ENCODE measurements around the gene OBP2B. TPM values are rescaled to one million over a fixed set of nuclear protein-coding genes. Genes with fewer than 3 reads are reported as not detected.

Gene OBP2B
- polyA plus RNA-seq, 2 of the 4 experiments (the other 2 are of a cell fraction), result not detected

DNA sequence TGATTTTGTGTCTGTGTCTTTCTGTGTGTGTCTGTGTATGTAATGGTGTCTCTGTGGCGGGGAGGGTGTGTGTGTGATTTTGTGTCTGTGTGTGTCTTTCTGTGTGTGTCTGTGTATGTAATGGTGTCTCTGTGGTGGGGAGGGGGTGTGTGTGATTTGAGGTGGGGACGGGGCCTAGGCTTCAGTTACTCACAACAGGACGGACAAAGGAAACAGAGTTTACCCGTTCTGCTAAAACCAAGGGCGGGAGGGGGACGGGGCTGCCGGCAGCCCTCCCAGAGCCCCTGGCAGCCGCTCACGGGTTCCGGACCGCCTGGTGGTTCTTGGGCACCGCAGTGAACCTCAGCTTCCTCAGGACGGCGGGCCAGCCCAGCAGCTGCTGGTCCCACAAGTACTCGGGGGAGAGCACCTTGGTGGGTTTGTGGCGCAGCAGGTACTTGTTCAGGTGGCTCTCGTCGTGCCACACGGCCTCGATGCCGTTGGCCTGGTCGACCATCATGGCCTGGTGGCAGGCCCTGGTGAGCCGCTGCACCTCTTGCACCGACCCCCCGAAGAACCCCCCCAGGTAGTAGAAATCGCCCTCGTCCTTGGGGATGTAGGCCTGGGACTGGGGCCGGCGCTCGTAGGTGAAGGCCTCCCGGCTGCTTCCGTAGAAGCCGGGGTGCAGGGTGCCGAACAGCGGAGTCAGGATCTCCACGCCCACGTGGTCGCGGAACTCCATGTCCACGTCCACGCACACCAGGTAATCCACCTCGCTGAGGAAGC is 46.5 kb upstream of the OBP2B start:
- TF ChIP-seq NR3C1 (IDR thresholded peaks at IDR 0.05) (no peak), BCL3 (IDR thresholded peaks at IDR 0.05) (no peak), HES2 (IDR thresholded peaks at IDR 0.05) (no peak), ZC3H11A (IDR thresholded peaks at IDR 0.05) (no peak), MAFK (IDR thresholded peaks at IDR 0.05; ENCODE audit: partially characterized antibody) (no peak), KDM5A (IDR thresholded peaks at IDR 0.05) (no peak), PBX3 (IDR thresholded peaks at IDR 0.05) (no peak)
- TF ChIP-seq, protein P1, sequence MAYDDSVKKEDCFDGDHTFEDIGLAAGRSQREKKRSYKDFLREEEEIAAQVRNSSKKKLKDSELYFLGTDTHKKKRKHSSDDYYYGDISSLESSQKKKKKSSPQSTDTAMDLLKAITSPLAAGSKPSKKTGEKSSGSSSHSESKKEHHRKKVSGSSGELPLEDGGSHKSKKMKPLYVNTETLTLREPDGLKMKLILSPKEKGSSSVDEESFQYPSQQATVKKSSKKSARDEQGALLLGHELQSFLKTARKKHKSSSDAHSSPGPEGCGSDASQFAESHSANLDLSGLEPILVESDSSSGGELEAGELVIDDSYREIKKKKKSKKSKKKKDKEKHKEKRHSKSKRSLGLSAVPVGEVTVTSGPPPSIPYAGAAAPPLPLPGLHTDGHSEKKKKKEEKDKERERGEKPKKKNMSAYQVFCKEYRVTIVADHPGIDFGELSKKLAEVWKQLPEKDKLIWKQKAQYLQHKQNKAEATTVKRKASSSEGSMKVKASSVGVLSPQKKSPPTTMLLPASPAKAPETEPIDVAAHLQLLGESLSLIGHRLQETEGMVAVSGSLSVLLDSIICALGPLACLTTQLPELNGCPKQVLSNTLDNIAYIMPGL (CRISPR knock-in tag; IDR thresholded peaks at IDR 0.05; ENCODE audit: borderline replicate concordance), result no peak
- TF ChIP-seq, protein P2, sequence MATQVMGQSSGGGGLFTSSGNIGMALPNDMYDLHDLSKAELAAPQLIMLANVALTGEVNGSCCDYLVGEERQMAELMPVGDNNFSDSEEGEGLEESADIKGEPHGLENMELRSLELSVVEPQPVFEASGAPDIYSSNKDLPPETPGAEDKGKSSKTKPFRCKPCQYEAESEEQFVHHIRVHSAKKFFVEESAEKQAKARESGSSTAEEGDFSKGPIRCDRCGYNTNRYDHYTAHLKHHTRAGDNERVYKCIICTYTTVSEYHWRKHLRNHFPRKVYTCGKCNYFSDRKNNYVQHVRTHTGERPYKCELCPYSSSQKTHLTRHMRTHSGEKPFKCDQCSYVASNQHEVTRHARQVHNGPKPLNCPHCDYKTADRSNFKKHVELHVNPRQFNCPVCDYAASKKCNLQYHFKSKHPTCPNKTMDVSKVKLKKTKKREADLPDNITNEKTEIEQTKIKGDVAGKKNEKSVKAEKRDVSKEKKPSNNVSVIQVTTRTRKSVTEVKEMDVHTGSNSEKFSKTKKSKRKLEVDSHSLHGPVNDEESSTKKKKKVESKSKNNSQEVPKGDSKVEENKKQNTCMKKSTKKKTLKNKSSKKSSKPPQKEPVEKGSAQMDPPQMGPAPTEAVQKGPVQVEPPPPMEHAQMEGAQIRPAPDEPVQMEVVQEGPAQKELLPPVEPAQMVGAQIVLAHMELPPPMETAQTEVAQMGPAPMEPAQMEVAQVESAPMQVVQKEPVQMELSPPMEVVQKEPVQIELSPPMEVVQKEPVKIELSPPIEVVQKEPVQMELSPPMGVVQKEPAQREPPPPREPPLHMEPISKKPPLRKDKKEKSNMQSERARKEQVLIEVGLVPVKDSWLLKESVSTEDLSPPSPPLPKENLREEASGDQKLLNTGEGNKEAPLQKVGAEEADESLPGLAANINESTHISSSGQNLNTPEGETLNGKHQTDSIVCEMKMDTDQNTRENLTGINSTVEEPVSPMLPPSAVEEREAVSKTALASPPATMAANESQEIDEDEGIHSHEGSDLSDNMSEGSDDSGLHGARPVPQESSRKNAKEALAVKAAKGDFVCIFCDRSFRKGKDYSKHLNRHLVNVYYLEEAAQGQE (IDR thresholded peaks at IDR 0.05), result no peak
- peaks cover 8% of the 10 kb centered on the region; the same call in 1 of the 3 replicates for H3K9me3 ChIP-seq
- no peak overlapping the region for H3K27ac ChIP-seq
- no peaks in the 10 kb centered on the region for H3K4me1 ChIP-seq
- ChIA-PET CTCF (interaction anchor here (1.1 to 1.6 kb wide), 3 partner anchors 9 to 70 kb away, joined by 3 to 8 read pairs (median 5); no protein-coding TSS in a partner anchor), POLR2A (no interaction called here)
- DNase-seq (ENCODE audit: low read depth in 1 of 2, low spot score in 1 of 2) (no peak), ATAC-seq (no peak), FAIRE-seq (no peak)
- WGBS (ENCODE audit: missing lambda C conversion rate), result 86% methylated on average over 24 of the region's 42 CpGs
- no peak overlapping the region for H3K4me3 ChIP-seq
- H3K4me2 ChIP-seq, result no peak overlapping the region

- Histone ChIP-seq H3K27ac (no peak overlapping the region), H3K9me3 (peaks cover 8% of the 10 kb centered on the region; the same call in 1 of the 3 replicates), H3K4me3 (no peak overlapping the region), H3K4me2 (no peak overlapping the region), H3K4me1 (no peaks in the 10 kb centered on the region)
- FAIRE-seq (no peak), DNase-seq (ENCODE audit: low read depth in 1 of 2, low spot score in 1 of 2) (no peak), ATAC-seq (no peak)
- ChIA-PET CTCF (interaction anchor here (0.7 kb wide), 1 partner anchor 15 kb away, joined by 3 read pairs; no protein-coding TSS in a partner anchor), POLR2A (no interaction called here)
- WGBS (ENCODE audit: missing lambda C conversion rate), result 89% methylated on average over 5 of the region's 5 CpGs
- TF ChIP-seq ZFP36 (IDR thresholded peaks at IDR 0.05; ENCODE audit: borderline replicate concordance, partially characterized antibody) (no peak), HOXA7 (CRISPR knock-in tag; IDR thresholded peaks at IDR 0.05) (no peak), HDAC2 (IDR thresholded peaks at IDR 0.05) (no peak), EP300 (IDR thresholded peaks at IDR 0.05) (no peak), TP53 (CRISPR knock-in tag; IDR thresholded peaks at IDR 0.05) (no peak), MAZ (IDR thresholded peaks at IDR 0.05; ENCODE audit: borderline replicate concordance, low read depth, low read length) (no peak), NR3C1 (IDR thresholded peaks at IDR 0.05) (no peak), GATA3 (IDR thresholded peaks at IDR 0.05; ENCODE audit: borderline replicate concordance) (no peak), PBX3 (IDR thresholded peaks at IDR 0.05) (no peak), PHF8 (IDR thresholded peaks at IDR 0.05; ENCODE audit: borderline replicate concordance, low read depth) (no peak), SMC3 (IDR thresholded peaks at IDR 0.05) (no peak), USF2 (IDR thresholded peaks at IDR 0.05) (no peak), ZSCAN20 (CRISPR knock-in tag; IDR thresholded peaks at IDR 0.05) (no peak), RAD21 (conservative IDR thresholded peaks at IDR 0.05 in 1 of 2, IDR thresholded peaks at IDR 0.05 in 1 of 2) (no peak), JUNB (IDR thresholded peaks at IDR 0.05) (no peak), RFX5 (IDR thresholded peaks at IDR 0.05) (no peak)
- TF ChIP-seq, protein P3, sequence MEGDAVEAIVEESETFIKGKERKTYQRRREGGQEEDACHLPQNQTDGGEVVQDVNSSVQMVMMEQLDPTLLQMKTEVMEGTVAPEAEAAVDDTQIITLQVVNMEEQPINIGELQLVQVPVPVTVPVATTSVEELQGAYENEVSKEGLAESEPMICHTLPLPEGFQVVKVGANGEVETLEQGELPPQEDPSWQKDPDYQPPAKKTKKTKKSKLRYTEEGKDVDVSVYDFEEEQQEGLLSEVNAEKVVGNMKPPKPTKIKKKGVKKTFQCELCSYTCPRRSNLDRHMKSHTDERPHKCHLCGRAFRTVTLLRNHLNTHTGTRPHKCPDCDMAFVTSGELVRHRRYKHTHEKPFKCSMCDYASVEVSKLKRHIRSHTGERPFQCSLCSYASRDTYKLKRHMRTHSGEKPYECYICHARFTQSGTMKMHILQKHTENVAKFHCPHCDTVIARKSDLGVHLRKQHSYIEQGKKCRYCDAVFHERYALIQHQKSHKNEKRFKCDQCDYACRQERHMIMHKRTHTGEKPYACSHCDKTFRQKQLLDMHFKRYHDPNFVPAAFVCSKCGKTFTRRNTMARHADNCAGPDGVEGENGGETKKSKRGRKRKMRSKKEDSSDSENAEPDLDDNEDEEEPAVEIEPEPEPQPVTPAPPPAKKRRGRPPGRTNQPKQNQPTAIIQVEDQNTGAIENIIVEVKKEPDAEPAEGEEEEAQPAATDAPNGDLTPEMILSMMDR (IDR thresholded peaks at IDR 0.05), result no peak
Observed at GRCh38 chr9:133254471-133254870, 45.4 kb upstream of the OBP2B start.
